Endothelial cell of umbilical vein (primary cell): ENCODE results near the gene TMEM52B. TPM values are rescaled to one million over a fixed set of nuclear protein-coding genes. Genes with fewer than 3 reads are reported as not detected.

Experiments
- BruUV-seq: library from RNA; stranded (reverse); fragments of 400-500 nt; replicated peaks from 2 replicates; lab custom pipeline; 2021; lab: Mats Ljungman, UMichigan
- CTCF ChIA-PET: fragments of 300-600, 350-600 bp; sonication (Branson Sonifier 250); formaldehyde crosslinking; loops from one replicate; lab custom pipeline; 2021; ENCODE audit warnings: antibody characterized with exemption, inconsistent platforms; lab: Charles Lee
- POLR2A ChIA-PET: fragments of 300-600, 350-600 bp; sonication (Branson Sonifier 250); formaldehyde crosslinking; loops from one replicate; lab custom pipeline; 2021; ENCODE audit warnings: antibody characterized with exemption, inconsistent platforms; lab: Charles Lee
- DNase-seq: peaks from one replicate; pipeline ENCODE4 v3.0.0-alpha.2; 2011; ENCODE audit warnings: low read depth, low spot score
- FAIRE-seq: peaks from 2 replicates; lab custom pipeline; 2011; peaks lifted over from hg19 to GRCh38; lab: Jason Lieb, UNC
- H2AFZ ChIP-seq: 2 replicates; pipeline ENCODE4 v1.6.0; 2012; ENCODE audit warnings: low read depth, low read length, control low read depth, inconsistent platforms
- H3K27ac ChIP-seq: 2 replicates; pipeline ENCODE4 v1.5.1; 2011; ENCODE audit warnings: low read depth, mild to moderate bottlenecking, control low read depth, low read length, moderate library complexity; ENCODE audit not compliant: insufficient read depth
- H3K27me3 ChIP-seq, 2 experiments: 2 replicates each; pipeline versions ENCODE4 v1.6.0 to v1.6.1; 2011; ENCODE audit warnings: low read length in 2 of 2, mixed read lengths in 1 of 2; ENCODE audit not compliant: control insufficient read depth in 2 of 2, insufficient read depth in 2 of 2
- H3K36me3 ChIP-seq, 2 experiments: 2 replicates in 1 of 2; 3 replicates in 1 of 2; pipeline ENCODE4 v1.5.1; 2011; ENCODE audit warnings: low read length in 2 of 2, mild to moderate bottlenecking in 1 of 2, moderate library complexity in 1 of 2; ENCODE audit not compliant: control insufficient read depth in 2 of 2, insufficient read depth in 2 of 2; ENCODE audit errors: extremely low read depth in 1 of 2
- H3K4me1 ChIP-seq: 3 replicates; pipeline ENCODE4 v1.5.1; 2011; ENCODE audit warnings: mild to moderate bottlenecking, low read length; ENCODE audit not compliant: control insufficient read depth, insufficient read depth; ENCODE audit errors: extremely low read depth
- H3K4me2 ChIP-seq: 2 replicates; pipeline ENCODE4 v1.6.1; 2011; ENCODE audit warnings: low read length, control low read depth, mixed read lengths; ENCODE audit not compliant: insufficient read depth
- H3K4me3 ChIP-seq, 3 experiments: fragments of 200-600 bp in 1 of 3; sonication (generic), shearing (Covaris generic) in 1 of 3; replicated peaks in 1 of 3; 2 replicates each; pipeline ENCODE4 v1.5.1; 2011 to 2016; ENCODE audit warnings: control low read depth in 3 of 3, low read length in 3 of 3, mild to moderate bottlenecking in 2 of 3, inconsistent platforms in 1 of 3, low read depth in 1 of 3, moderate library complexity in 1 of 3; ENCODE audit not compliant: insufficient read depth in 1 of 3
- H3K79me2 ChIP-seq: 2 replicates; pipeline ENCODE4 v1.6.0; 2012; ENCODE audit warnings: low read length, inconsistent platforms; ENCODE audit not compliant: control insufficient read depth, insufficient read depth
- H3K9ac ChIP-seq: replicated peaks from 2 replicates; pipeline ENCODE3; 2011; ENCODE audit warnings: low read length, control low read depth; ENCODE audit not compliant: insufficient read depth; ENCODE audit errors: extremely low read depth
- H3K9me1 ChIP-seq: replicated peaks from 3 replicates; pipeline ENCODE4 v1.6.0; 2011; ENCODE audit warnings: mild to moderate bottlenecking, low read length; ENCODE audit not compliant: control insufficient read depth, insufficient read depth; ENCODE audit errors: extremely low read depth
- H3K9me3 ChIP-seq: replicated peaks from 2 replicates; pipeline ENCODE4 v1.5.1; 2012; ENCODE audit warnings: low read length, inconsistent platforms; ENCODE audit not compliant: control insufficient read depth, insufficient read depth
- H4K20me1 ChIP-seq: replicated peaks from 2 replicates; pipeline ENCODE3; 2011; ENCODE audit warnings: mild to moderate bottlenecking, low read length; ENCODE audit not compliant: control insufficient read depth, insufficient read depth; ENCODE audit errors: extremely low read depth
- EZH2 ChIP-seq: IDR thresholded peaks from 2 replicates; pipeline ENCODE4 v1.6.1; 2012; ENCODE audit warnings: borderline replicate concordance, low read depth, mild to moderate bottlenecking, moderate library complexity, low read length, inconsistent platforms; ENCODE audit not compliant: severe bottlenecking
- FOS ChIP-seq: IDR thresholded peaks from 2 replicates; pipeline ENCODE4 v1.6.1; 2011; ENCODE audit warnings: mild to moderate bottlenecking, low read length, moderate library complexity, borderline replicate concordance; ENCODE audit not compliant: insufficient read depth
- GATA2 ChIP-seq: IDR thresholded peaks from 2 replicates; pipeline ENCODE4 v1.7.0; 2011; ENCODE audit warnings: low read depth, mild to moderate bottlenecking, moderate library complexity, mixed read lengths, low read length; ENCODE audit not compliant: insufficient read length, insufficient read depth
- JUN ChIP-seq: IDR thresholded peaks from 2 replicates; pipeline ENCODE4 v1.6.1; 2011; ENCODE audit warnings: borderline replicate concordance, low read depth; ENCODE audit not compliant: insufficient read length, insufficient read depth
- MYC ChIP-seq: IDR thresholded peaks from one replicate; pipeline ENCODE4 v1.6.1; 2011; ENCODE audit warnings: mild to moderate bottlenecking, low read depth, low read length
- POLR2A ChIP-seq: IDR thresholded peaks from 2 replicates; pipeline ENCODE4 v1.6.1; 2012; ENCODE audit warnings: low read depth, mild to moderate bottlenecking, control low read depth, low read length
- POLR2AphosphoS5 ChIP-seq: IDR thresholded peaks from 2 replicates; pipeline ENCODE4 v1.6.1; 2012; ENCODE audit warnings: low read depth, mild to moderate bottlenecking, control low read depth, low read length, moderate library complexity; ENCODE audit not compliant: insufficient read depth
- dilution Hi-C: fragments of 300-500 bp; cut with MboI; formaldehyde crosslinking; loops from one replicate; pipeline ENCODE4 v1.15.0; 2019; ENCODE audit warnings: low sequenced_read_pairs; ENCODE audit not compliant: extremely low pct_ligation_motif_present
- intact Hi-C: fragments of 100-400 bp; cut with micrococcal nuclease; formaldehyde crosslinking; loops from one replicate; pipeline ENCODE4 v1.10.0; 2022
- polyA plus RNA-seq, 4 experiments: library from polyadenylated mRNA; depleted of rRNA in 3 of 4; stranded (reverse) in 3 of 4; unstranded in 1 of 4; fragments of >200 nt; gene quantifications; 2 replicates each; pipeline versions ENCODE4 v1.2.1 to v1.2.3, GENCODE V29; 2011 to 2012; ENCODE audit warnings: missing spikeins in 1 of 4
- total RNA-seq: library from RNA; stranded (reverse); gene quantifications from 2 replicates; pipeline ENCODE4 v1.2.3, GENCODE V29; 2021
- TF ChIP-seq, protein P1 (sequence below), 2 donors: IDR thresholded peaks; 1 replicate in 1 of 2; 2 replicates in 1 of 2; pipeline ENCODE4 v1.5.1; 2011; ENCODE audit warnings: low read length in 2 of 2, mild to moderate bottlenecking in 2 of 2, moderate library complexity in 2 of 2, control low read depth in 1 of 2, inconsistent platforms in 1 of 2, low read depth in 1 of 2; ENCODE audit not compliant: insufficient read depth in 1 of 2; ENCODE audit errors: extremely low read depth in 1 of 2
- TF ChIP-seq, protein P2 (sequence below): IDR thresholded peaks from 2 replicates; pipeline ENCODE4 v1.6.1; 2011; ENCODE audit not compliant: insufficient read depth, insufficient read length

The TMEM52B gene
- total and polyA plus RNA-seq, 2 donors (not counting 3 experiments of a cell fraction or from before 2014, with no cell fraction given): 0.24 TPM; not detected in 1

DNA sequence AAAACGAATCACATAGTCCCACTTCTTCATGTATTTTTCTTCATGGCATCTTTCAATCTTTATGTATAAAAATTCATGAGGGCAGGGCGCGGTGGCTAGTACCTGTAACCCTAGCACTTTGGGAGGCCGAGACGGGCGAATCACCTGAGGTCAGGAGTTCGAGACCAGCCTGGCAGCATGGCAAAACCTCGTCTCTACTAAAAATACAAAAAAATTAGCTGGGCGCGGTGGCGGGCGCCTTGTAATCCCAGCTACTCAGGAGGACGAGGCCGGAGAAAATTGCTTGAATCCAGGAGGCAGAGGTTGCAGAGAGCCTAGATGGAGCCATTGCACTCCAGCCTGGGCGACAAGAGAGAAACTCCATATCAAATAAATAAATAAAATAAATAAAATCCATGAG, 31.4 kb downstream of the TMEM52B start:
- Histone ChIP-seq H3K9ac (no peak overlapping the region), H3K9me3 (no peaks in the 10 kb centered on the region), H3K4me1 (peaks cover 11% of the 10 kb centered on the region), H3K4me2 (no peak overlapping the region), H3K4me3 (no peak overlapping the region), H3K27me3 (no peaks in the 10 kb centered on the region), H3K9me1 (no peaks in the 10 kb centered on the region), H2AFZ (no peak overlapping the region), H3K36me3 (no peaks in the 10 kb centered on the region), H3K79me2 (peaks cover 24% of the 10 kb centered on the region), H3K27ac (no peak overlapping the region), H4K20me1 (no peaks in the 10 kb centered on the region)
- ChIA-PET CTCF (interaction anchor here (1.0 to 1.9 kb wide), 2 partner anchors 57 to 561 kb away, joined by 3 to 5 read pairs; no protein-coding TSS in a partner anchor), POLR2A (no interaction called here)
- FAIRE-seq: no peak
- intact Hi-C loops: loop anchor here (5.0 kb wide), 2 partner anchors 193 to 462 kb away; partner anchors contain the start of gene STYK1
- no peak for DNase-seq
- TF ChIP-seq, protein P1, sequence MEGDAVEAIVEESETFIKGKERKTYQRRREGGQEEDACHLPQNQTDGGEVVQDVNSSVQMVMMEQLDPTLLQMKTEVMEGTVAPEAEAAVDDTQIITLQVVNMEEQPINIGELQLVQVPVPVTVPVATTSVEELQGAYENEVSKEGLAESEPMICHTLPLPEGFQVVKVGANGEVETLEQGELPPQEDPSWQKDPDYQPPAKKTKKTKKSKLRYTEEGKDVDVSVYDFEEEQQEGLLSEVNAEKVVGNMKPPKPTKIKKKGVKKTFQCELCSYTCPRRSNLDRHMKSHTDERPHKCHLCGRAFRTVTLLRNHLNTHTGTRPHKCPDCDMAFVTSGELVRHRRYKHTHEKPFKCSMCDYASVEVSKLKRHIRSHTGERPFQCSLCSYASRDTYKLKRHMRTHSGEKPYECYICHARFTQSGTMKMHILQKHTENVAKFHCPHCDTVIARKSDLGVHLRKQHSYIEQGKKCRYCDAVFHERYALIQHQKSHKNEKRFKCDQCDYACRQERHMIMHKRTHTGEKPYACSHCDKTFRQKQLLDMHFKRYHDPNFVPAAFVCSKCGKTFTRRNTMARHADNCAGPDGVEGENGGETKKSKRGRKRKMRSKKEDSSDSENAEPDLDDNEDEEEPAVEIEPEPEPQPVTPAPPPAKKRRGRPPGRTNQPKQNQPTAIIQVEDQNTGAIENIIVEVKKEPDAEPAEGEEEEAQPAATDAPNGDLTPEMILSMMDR (IDR thresholded peaks at IDR 0.05; ENCODE audit: extremely low read depth in 1 of 2, insufficient read depth in 1 of 2, low read depth in 1 of 2, low read length in 2 of 2): no peak
- TF ChIP-seq MYC (no peak), GATA2 (no peak), FOS (no peak), JUN (no peak), EZH2 (no peak), POLR2AphosphoS5 (no peak), POLR2A (no peak)
- TF ChIP-seq, protein P2, sequence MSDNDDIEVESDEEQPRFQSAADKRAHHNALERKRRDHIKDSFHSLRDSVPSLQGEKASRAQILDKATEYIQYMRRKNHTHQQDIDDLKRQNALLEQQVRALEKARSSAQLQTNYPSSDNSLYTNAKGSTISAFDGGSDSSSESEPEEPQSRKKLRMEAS: no peak
- BruUV-seq: no TSS peak
- dilution Hi-C loops: no loop called here
